Pancreas (tissue), 10 donors: ENCODE data around the gene USP53. TPM values are rescaled to one million over a fixed set of nuclear protein-coding genes. Genes with fewer than 3 reads are reported as not detected.
"Not testable (repeated sequence)": the region's sequence is repeated elsewhere in the genome, so short reads cannot be mapped to it uniquely, and the experiment has no call there.

Source experiments
- ATAC-seq, 4 donors: fragments of 200-7000 bp; cut with Tn5 transposase; one replicate each; pipeline versions ENCODE4 v1.8.0 to v1.9.1; 2020; ENCODE audit warnings: mild to moderate bottlenecking in 4 of 4, moderate library complexity in 4 of 4
- DNase-seq, 6 donors: peaks; one replicate each; pipeline ENCODE4 v3.0.0-alpha.2; 2020
- FAIRE-seq: peaks from 2 replicates; lab custom pipeline; 2012; peaks lifted over from hg19 to GRCh38; lab: Jason Lieb, UNC
- H3K27ac ChIP-seq, 4 donors: fragments of 200-600 bp; sonication (generic); 1 replicate in 3 of 4; 2 replicates in 1 of 4; pipeline versions ENCODE4 v1.5.0 to v1.8.0; 2020
- H3K27me3 ChIP-seq, 4 donors: fragments of 200-600 bp; one replicate each; pipeline ENCODE4 v1.8.0; 2021
- H3K36me3 ChIP-seq, 3 donors: fragments of 200-600 bp; sonication (generic) in 1 of 3; one replicate each; pipeline versions ENCODE4 v1.5.0 to v1.8.0; 2020 to 2021
- H3K4me1 ChIP-seq, 3 donors: fragments of 200-600 bp; one replicate each; pipeline ENCODE4 v1.8.0; 2021
- H3K4me3 ChIP-seq, 4 donors: fragments of 200-600 bp; sonication (generic) in 2 of 4; one replicate each; pipeline versions ENCODE4 v1.5.0 to v1.8.0; 2020 to 2021
- H3K9me3 ChIP-seq, 4 donors: fragments of 200-600 bp; one replicate each; pipeline ENCODE4 v1.8.0; 2021
- CTCF ChIP-seq, 4 donors: fragments of 200-600 bp; sonication (generic) in 3 of 4; IDR thresholded peaks; one replicate each; pipeline versions ENCODE4 v1.5.0 to v1.8.0; 2021; ENCODE audit warnings: antibody characterized with exemption in 4 of 4
- WGBS, 2 donors: extraction: QIAGEN DNeasy Blood & Tissue Kit; methylation state at CpG; one replicate each; pipeline ENCODE4 v1.1.7; 2013; 5-methylcytosine and 5-hydroxymethylcytosine counted together
- intact Hi-C, 3 donors: fragments of 100-400 bp; cut with DNase I; formaldehyde crosslinking; loops; one replicate each; pipeline versions ENCODE4 v1.11.1 to v1.14.2; 2022
- polyA plus RNA-seq, 2 donors: library from polyadenylated mRNA; stranded (reverse); fragments of 200-250 nt; gene quantifications; one replicate each; pipeline ENCODE4 v1.2.3, GENCODE V29; 2013
- total RNA-seq, 6 donors: library from RNA; stranded (reverse); fragmentation: NEBNext Ultra II Directional in 4 of 6; extraction: Animal tissue kit (Norgen Biotek cat#: 25700) in 4 of 6; gene quantifications; one replicate each; pipeline versions ENCODE4 v1.2.1 to v1.2.4, GENCODE V29; 2021 to 2023
- donor health status: healthy with polysubstance abuse.
- donor health status: DM: no; HTN: no; CAD: no; lungs with moderate emphysema.
- donor health status: DM: no; HTN: no; CAD: no.
- donor health status: control.
- donor health status: control.
- donor health status: Bipolar disorder and iron deficiency.
- donor health status: DM: yes; HTN: yes; CAD: no.
- donor health status: DM: no; HTN: no; CAD: no.
- donor health status: DM: no; HTN: no; CAD: no.
- donor health status: DM: yes; HTN: yes; CAD: no.

Gene USP53
- total and polyA plus RNA-seq, 8 donors = 11.2 to 21.2 (median 15.4) TPM

GRCh38 chr4:119243868-119244267, 31.4 kb downstream of the USP53 start:
- WGBS, 2 donors = 38 to 43% methylated on average over 1 of the region's 1 CpG
- H3K4me3 ChIP-seq = no peak overlapping the region
- H3K9me3 ChIP-seq = no peaks in the 10 kb centered on the region
- intact Hi-C loops = no loop called here
- H3K4me1 ChIP-seq = peaks cover 0 to 13% (median 10%) of the 10 kb centered on the region in 3 donors
- TF ChIP-seq CTCF (IDR thresholded peaks at IDR 0.05) = no peak
- no peak overlapping the region for H3K27ac ChIP-seq
- no peak for FAIRE-seq
- no peak for DNase-seq
- peaks cover 0 to 4% (median 0%) of the 10 kb centered on the region in 3 donors for H3K36me3 ChIP-seq
- ATAC-seq = no peak
- no peaks in the 10 kb centered on the region for H3K27me3 ChIP-seq

DNA sequence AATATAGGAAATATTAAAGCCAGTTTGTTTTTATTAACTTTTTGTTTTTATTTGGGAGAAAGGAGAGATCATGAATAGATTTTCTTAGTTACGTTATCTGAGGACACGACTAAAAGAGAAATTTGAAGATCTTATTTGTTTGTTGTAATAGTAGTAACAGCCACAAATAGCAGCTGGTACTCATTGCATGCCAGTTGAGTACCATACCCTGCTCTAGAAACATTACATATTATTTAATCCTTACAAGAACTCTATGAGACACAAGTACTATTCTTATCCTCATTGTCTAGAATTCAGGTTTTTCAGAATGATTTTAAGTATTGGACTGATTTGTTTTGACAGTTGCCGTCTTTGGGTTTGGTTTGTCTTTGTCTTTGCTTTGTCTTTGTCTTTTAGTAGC, 31.8 kb downstream of the USP53 start:
- DNase-seq (no peak), ATAC-seq (no peak), FAIRE-seq (no peak)
- Histone ChIP-seq H3K9me3 (no peaks in the 10 kb centered on the region), H3K36me3 (peaks cover 0 to 9% (median 4%) of the 10 kb centered on the region in 3 donors), H3K4me1 (peaks cover 0 to 13% (median 10%) of the 10 kb centered on the region in 3 donors), H3K27ac (peak overlapping the region in 1 of 4 donors; percentile 23), H3K4me3 (no peak overlapping the region), H3K27me3 (no peaks in the 10 kb centered on the region)
- WGBS, 2 donors = 73 to 81% methylated on average over 3 of the region's 3 CpGs
- intact Hi-C loops = no loop called here
- TF ChIP-seq CTCF (IDR thresholded peaks at IDR 0.05) = no peak

DNA sequence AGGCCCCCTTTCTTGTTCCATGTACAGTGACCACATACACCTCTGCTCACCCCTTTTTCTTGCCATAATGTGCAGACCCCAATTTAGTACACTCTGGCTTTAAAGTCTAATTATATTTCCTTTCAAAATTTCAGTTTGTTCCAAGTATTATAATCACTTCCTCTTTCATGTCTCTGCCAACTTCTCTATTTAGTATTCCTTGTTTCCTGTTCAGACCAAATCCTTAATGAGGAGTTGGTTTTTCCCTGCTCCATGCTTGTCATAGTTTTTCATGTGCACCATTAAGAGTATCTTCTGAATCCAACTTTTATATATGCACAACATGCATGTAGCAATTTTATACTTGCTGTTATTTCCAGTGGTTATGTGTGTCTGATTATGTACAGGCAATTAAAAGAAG, 32.3 kb downstream of the USP53 start:
- peaks cover 0 to 13% (median 10%) of the 10 kb centered on the region in 3 donors for H3K4me1 ChIP-seq
- H3K27ac ChIP-seq = peak overlapping the region in 1 of 4 donors; percentile 23
- ATAC-seq (peak in 2 of 4 donors; percentile 28 to 68), DNase-seq (no peak), FAIRE-seq (no peak)
- no peak overlapping the region for H3K4me3 ChIP-seq
- no peaks in the 10 kb centered on the region for H3K9me3 ChIP-seq
- H3K27me3 ChIP-seq = no peaks in the 10 kb centered on the region
- no peak for TF ChIP-seq CTCF (IDR thresholded peaks at IDR 0.05)
- peaks cover 0 to 10% (median 5%) of the 10 kb centered on the region in 3 donors for H3K36me3 ChIP-seq
- intact Hi-C loops = no loop called here

DNA sequence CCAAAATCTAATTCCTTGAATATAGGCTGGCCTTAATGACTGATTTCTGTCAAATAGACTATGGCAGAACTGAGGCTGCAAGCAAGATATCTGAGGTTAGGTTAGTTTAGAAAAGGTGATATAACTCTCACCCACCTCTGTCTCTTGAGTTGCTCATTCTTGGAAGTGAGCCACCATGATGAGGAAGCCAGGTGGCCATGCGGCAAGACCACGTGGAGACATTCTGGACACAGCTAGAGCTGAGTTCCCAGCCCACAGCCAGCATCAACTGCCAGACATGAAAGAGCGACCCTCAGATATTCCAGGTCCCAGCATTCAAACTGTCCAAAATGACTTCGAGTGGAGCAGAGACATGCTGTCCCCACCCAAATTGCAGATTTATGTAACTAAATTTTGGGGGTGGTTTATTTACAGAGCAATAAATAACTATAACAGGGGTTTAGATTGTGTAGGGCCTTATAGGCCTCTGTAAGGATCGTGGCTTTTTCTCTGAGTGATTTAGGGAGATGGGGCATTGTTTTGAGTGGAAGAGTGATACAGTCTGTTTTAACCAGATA, 33.7 kb downstream of the USP53 start:
- WGBS, 2 donors = 81 to 85% methylated on average over 5 of the region's 5 CpGs
- no peak for ATAC-seq
- H3K27me3 ChIP-seq = no peaks in the 10 kb centered on the region
- intact Hi-C loops = no loop called here
- peaks cover 0 to 17% (median 5%) of the 10 kb centered on the region in 3 donors for H3K36me3 ChIP-seq
- DNase-seq = no peak
- H3K27ac ChIP-seq = no peak overlapping the region
- H3K4me1 ChIP-seq = peaks cover 0 to 13% (median 10%) of the 10 kb centered on the region in 3 donors
- TF ChIP-seq CTCF (IDR thresholded peaks at IDR 0.05) = no peak
- no peaks in the 10 kb centered on the region for H3K9me3 ChIP-seq
- H3K4me3 ChIP-seq = no peak overlapping the region
- no peak for FAIRE-seq

DNA sequence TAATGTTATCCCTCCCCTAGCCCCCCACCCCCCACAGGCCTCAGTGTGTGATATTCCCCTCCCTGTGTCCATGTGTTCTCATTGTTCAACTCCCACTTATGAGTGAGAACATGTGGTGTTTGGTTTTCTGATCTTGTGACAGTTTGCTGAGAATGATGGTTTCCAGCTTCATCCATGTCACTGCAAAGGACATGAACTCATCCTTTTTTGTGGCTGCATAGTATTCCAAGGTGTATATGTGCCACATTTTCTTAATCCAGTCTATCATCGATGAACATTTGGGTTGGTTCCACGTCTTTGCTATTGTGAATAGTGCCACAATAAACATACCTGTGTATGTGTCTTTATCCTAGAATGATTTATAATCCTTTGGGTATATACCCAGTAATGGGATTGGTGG, 38.5 kb downstream of the USP53 start:
- DNase-seq, ATAC-seq, H3K27ac ChIP-seq, H3K4me1 ChIP-seq, intact Hi-C loops, FAIRE-seq, H3K4me3 ChIP-seq, H3K27me3 ChIP-seq, H3K9me3 ChIP-seq: not testable (repeated sequence)
- 99 to 100% methylated on average over 2 of the region's 2 CpGs for WGBS, 2 donors
- peaks cover 0 to 28% (median 12%) of the 10 kb centered on the region in 3 donors for H3K36me3 ChIP-seq

DNA sequence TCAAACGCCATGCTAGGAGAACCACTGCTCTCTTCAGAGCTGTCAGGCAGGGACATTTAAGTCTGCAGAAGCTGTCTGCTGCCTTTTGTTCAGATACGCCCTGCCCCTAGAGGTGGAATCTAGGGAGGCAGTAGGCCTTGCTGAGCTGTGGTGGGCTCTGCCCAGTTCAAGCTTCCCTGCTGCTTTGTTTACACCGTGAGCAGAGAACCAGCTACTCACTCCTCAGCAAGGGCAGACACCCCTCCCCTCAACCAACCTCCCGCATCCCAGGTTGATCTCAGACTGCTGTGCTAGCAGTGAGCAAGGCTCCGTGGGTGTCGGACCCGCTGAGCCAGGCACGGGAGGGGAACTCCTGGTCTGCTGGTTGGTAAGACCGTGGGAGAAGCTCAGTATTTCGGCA, 42.7 kb downstream of the USP53 start:
- WGBS, 2 donors = 93 to 96% methylated on average over 10 of the region's 10 CpGs
- H3K27me3 ChIP-seq, ATAC-seq, H3K27ac ChIP-seq, FAIRE-seq, H3K4me1 ChIP-seq, H3K9me3 ChIP-seq, intact Hi-C loops, H3K4me3 ChIP-seq, DNase-seq: not testable (repeated sequence)
- H3K36me3 ChIP-seq = peaks cover 0 to 40% (median 21%) of the 10 kb centered on the region in 3 donors
